Ectodermal cell (in vitro differentiated cells): ENCODE data around the gene TAMM41.
"Not testable (repeated sequence)": the region's sequence is repeated elsewhere in the genome, so short reads cannot be mapped to it uniquely, and the experiment has no call there.

Experiments used
- H3K27ac ChIP-seq: 2 replicates; pipeline ENCODE4 v1.7.0; 2013; ENCODE audit warnings: mild to moderate bottlenecking, low read depth, low read length; ENCODE audit not compliant: insufficient read depth, poor library complexity, severe bottlenecking
- H3K27me3 ChIP-seq: 2 replicates; pipeline ENCODE4 v1.7.0; 2013; ENCODE audit warnings: mild to moderate bottlenecking, low read length; ENCODE audit not compliant: insufficient read depth, control insufficient read depth, poor library complexity, severe bottlenecking
- H3K36me3 ChIP-seq: one replicate; pipeline ENCODE4 v1.7.0; 2013; ENCODE audit warnings: low read length; ENCODE audit not compliant: control insufficient read depth, insufficient read depth
- H3K4me1 ChIP-seq: one replicate; pipeline ENCODE4 v1.7.0; 2013; ENCODE audit warnings: low read length; ENCODE audit not compliant: control insufficient read depth, insufficient read depth
- H3K4me3 ChIP-seq: 2 replicates; pipeline ENCODE4 v1.7.0; 2013; ENCODE audit warnings: low read depth, low read length, control low read depth; ENCODE audit not compliant: insufficient read depth
- H3K9me3 ChIP-seq: 2 replicates; pipeline ENCODE4 v1.7.0; 2013; ENCODE audit warnings: mild to moderate bottlenecking, low read length, moderate library complexity; ENCODE audit not compliant: control insufficient read depth
- WGBS, 2 experiments: methylation state at CpG; one replicate each; pipeline ENCODE4 v1.1.7; 2013; ENCODE audit warnings: missing lambda C conversion rate in 2 of 2; 5-methylcytosine and 5-hydroxymethylcytosine counted together

TAMM41 gene

GRCh38 chr3:11769704-11770476 is 76.8 kb downstream of the TAMM41 start:
- Histone ChIP-seq H3K9me3 (no peaks in the 10 kb centered on the region), H3K4me1 (no peaks in the 10 kb centered on the region), H3K4me3 (peak overlapping the region; percentile 3), H3K27ac (no peak overlapping the region), H3K27me3 (no peaks in the 10 kb centered on the region), H3K36me3 (no peaks in the 10 kb centered on the region)
- 81 to 82% methylated on average over 10 of the region's 10 CpGs for WGBS, 2 experiments

- Histone ChIP-seq H3K4me1 (no peaks in the 10 kb centered on the region), H3K27ac (no peak overlapping the region), H3K9me3 (no peaks in the 10 kb centered on the region), H3K36me3 (no peaks in the 10 kb centered on the region), H3K4me3 (no peak overlapping the region), H3K27me3 (no peaks in the 10 kb centered on the region)
- WGBS, 2 experiments, result 95% methylated on average over 3 of the region's 3 CpGs
Measured at GRCh38 chr3:11768604-11769003, 78.1 kb downstream of the TAMM41 start.

DNA sequence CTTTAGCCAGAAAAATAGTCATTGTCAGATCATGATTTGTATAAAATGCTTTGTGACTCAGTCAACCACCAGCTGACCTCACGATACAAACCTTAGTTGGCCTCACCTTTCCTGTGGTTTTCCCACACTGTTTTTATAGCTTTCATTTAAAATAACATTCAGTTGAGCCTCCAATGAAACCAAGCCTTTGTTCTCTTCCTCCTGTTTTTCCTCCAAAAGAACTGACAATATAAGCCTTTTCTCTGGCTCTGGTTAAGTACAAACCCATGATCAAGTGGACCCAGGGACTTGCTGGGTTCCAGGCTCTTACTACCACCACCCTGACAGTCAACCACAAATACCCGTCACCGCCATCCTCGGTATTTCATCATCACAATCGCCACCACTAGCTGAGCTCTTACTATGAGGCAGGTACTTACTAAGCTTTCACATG is 81.7 kb downstream of the TAMM41 start:
- 95 to 97% methylated on average over 5 of the region's 5 CpGs for WGBS, 2 experiments
- Histone ChIP-seq H3K36me3 (no peaks in the 10 kb centered on the region), H3K4me3 (no peak overlapping the region)

GRCh38 chr3:11759996-11760395 is 86.7 kb downstream of the TAMM41 start:
- WGBS, 2 experiments, result 100% methylated on average over 1 of the region's 2 CpGs; no CpG with 5 or more reads in 1 of the 2 experiments

More for the DNA sequence above, 81.7 kb downstream of the TAMM41 start:
- H3K9me3 ChIP-seq, result no peaks in the 10 kb centered on the region
- no peaks in the 10 kb centered on the region for H3K27me3 ChIP-seq
- H3K27ac ChIP-seq, result no peak overlapping the region
- H3K4me1 ChIP-seq, result no peaks in the 10 kb centered on the region

DNA sequence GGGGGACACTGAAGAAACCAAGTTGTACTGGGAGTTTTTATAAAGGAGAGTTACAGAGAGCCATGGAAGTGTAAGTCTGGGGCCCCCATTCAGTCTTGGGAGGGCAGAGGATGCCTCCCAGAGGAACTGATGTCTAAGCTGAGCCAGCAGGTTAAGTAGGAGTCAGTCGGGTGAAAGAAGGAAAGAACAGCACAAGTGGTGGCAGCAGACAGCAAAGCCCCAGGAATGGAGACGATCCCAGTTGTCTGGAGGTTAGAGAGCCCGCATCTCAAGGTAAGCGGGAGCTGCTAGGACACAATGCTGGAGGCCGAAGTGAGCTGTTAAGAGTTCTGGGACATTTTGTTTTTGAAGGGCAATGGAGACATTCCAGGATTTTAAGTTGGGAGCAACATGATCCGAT is 88.8 kb downstream of the TAMM41 start:
- no peaks in the 10 kb centered on the region for H3K27me3 ChIP-seq
- H3K9me3 ChIP-seq, result no peaks in the 10 kb centered on the region
- H3K36me3 ChIP-seq, result no peaks in the 10 kb centered on the region
- H3K4me3 ChIP-seq, result no peak overlapping the region
- 81% methylated on average over 6 of the region's 6 CpGs for WGBS, 2 experiments
- no peak overlapping the region for H3K27ac ChIP-seq
- no peaks in the 10 kb centered on the region for H3K4me1 ChIP-seq

More at GRCh38 chr3:11759996-11760395, 86.7 kb downstream of the TAMM41 start:
- Histone ChIP-seq H3K9me3 (no peaks in the 10 kb centered on the region), H3K4me3 (no peak overlapping the region), H3K36me3 (no peaks in the 10 kb centered on the region), H3K27ac (no peak overlapping the region), H3K27me3 (no peaks in the 10 kb centered on the region), H3K4me1 (no peaks in the 10 kb centered on the region)

GRCh38 chr3:11757441-11757875 is 89.2 kb downstream of the TAMM41 start:
- Histone ChIP-seq H3K36me3 (no peaks in the 10 kb centered on the region), H3K4me3 (no peak overlapping the region), H3K27me3 (no peaks in the 10 kb centered on the region), H3K9me3 (no peaks in the 10 kb centered on the region), H3K4me1 (no peaks in the 10 kb centered on the region), H3K27ac (no peak overlapping the region)
- 87 to 88% methylated on average over 9 of the region's 9 CpGs for WGBS, 2 experiments

DNA sequence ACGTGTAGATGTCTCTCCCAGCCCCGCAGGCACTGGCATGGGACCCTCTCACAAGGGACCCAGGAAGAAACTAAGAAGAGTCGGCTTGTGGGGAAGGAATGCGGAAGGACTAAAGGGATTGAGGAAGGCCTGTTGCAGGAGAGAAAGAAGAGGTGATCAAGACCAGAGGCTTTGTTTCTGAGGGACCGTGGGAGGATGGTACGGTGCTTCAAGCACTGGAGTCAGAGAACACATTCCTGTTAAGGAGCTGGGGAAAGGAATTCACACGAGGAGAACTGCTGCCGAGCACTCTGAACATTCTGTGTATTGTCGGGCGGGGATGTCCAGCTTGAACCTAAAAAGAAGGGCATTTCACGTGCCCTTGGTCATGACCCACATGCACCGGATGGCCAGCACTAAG is 91.4 kb downstream of the TAMM41 start:
- Histone ChIP-seq H3K4me3 (no peak overlapping the region), H3K27ac (no peak overlapping the region), H3K9me3 (no peaks in the 10 kb centered on the region), H3K27me3 (no peaks in the 10 kb centered on the region), H3K4me1 (no peaks in the 10 kb centered on the region), H3K36me3 (no peaks in the 10 kb centered on the region)
- 83% methylated on average over 12 of the region's 12 CpGs for WGBS, 2 experiments

DNA sequence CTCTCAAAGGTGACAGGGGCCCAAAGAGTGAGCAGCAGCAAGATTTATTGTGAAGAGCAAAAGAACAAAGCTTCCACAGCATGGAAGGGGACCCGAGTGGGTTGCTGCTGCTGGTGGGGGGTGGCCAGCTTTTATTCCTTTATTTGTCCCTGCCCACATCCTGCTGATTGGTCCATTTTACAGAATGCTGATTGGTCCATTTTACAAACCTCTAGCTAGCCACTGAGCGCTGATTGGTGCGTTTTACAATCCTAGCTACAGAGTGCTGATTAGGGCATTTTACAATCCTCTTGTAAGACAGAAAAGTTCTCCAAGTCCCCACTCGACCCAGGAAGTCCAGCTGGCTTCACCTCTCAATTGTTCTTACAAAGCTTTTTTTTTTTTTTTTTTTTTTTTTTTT is 94.4 kb downstream of the TAMM41 start:
- H3K27me3 ChIP-seq, H3K4me3 ChIP-seq, H3K4me1 ChIP-seq, H3K27ac ChIP-seq, H3K36me3 ChIP-seq, H3K9me3 ChIP-seq: not testable (repeated sequence)
- WGBS, 2 experiments, result 85 to 99% methylated on average over 3 to 4 of the region's 4 CpGs

GRCh38 chr3:11748306-11748705 is 98.4 kb downstream of the TAMM41 start:
- 89 to 91% methylated on average over 7 to 9 of the region's 9 CpGs for WGBS, 2 experiments
- H3K36me3 ChIP-seq, H3K4me3 ChIP-seq, H3K27ac ChIP-seq, H3K4me1 ChIP-seq, H3K9me3 ChIP-seq, H3K27me3 ChIP-seq: not testable (repeated sequence)
